IMR-90 (cell line): Measurements from ENCODE around the gene FOXK2. TPM values are rescaled to one million over a fixed set of nuclear protein-coding genes. Genes with fewer than 3 reads are reported as not detected.
A peak's percentile ranks its signal among the peaks of the same experiment; 100 is the strongest.

Experiments used
- ATAC-seq: fragments of 200-7000 bp; cut with Tn5 transposase; 2 replicates; pipeline ENCODE4 v1.9.1; 2020; ENCODE audit warnings: low read depth, mild to moderate bottlenecking, moderate library complexity
- BruUV-seq: library from RNA; stranded (reverse); fragments of 400-500 nt; replicated peaks from 2 replicates; lab custom pipeline; 2021; lab: Mats Ljungman, UMichigan
- CTCF ChIA-PET: fragments of 300-600 bp; formaldehyde crosslinking; extraction: SDS; loops from one replicate; lab custom pipeline; 2021; ENCODE audit warnings: antibody characterized with exemption; lab: Yijun Ruan, JAX
- POLR2A ChIA-PET: fragments of 300-600 bp; sonication (Branson Sonifier 250); formaldehyde crosslinking; loops from one replicate; lab custom pipeline; 2022; ENCODE audit warnings: antibody characterized with exemption; ENCODE audit not compliant: unreplicated experiment; lab: Charles Lee
- DNase-seq: peaks from one replicate; pipeline ENCODE4 v3.0.0; 2013
- H2AFZ ChIP-seq: replicated peaks from 2 replicates; pipeline ENCODE3; 2013; ENCODE audit warnings: low read length, mild to moderate bottlenecking; ENCODE audit not compliant: poor library complexity
- H2AK5ac ChIP-seq: 2 replicates; pipeline ENCODE4 v1.6.1; 2013; ENCODE audit warnings: low read depth, low read length, inconsistent platforms
- H2AK9ac ChIP-seq: replicated peaks from 2 replicates; pipeline ENCODE3; 2013; ENCODE audit warnings: mild to moderate bottlenecking, low read depth, low read length, moderate library complexity; ENCODE audit not compliant: poor library complexity
- H2BK120ac ChIP-seq: 2 replicates; pipeline ENCODE4 v1.6.1; 2013; ENCODE audit warnings: low read depth, low read length, inconsistent platforms
- H2BK15ac ChIP-seq: 3 replicates; pipeline ENCODE4 v1.6.1; 2013; ENCODE audit warnings: low read depth, low read length, inconsistent platforms
- H2BK20ac ChIP-seq: 2 replicates; pipeline ENCODE4 v1.6.1; 2013; ENCODE audit warnings: low read depth, mild to moderate bottlenecking, inconsistent platforms, low read length, moderate library complexity
- H2BK5ac ChIP-seq: 2 replicates; pipeline ENCODE4 v1.6.1; 2013; ENCODE audit warnings: mild to moderate bottlenecking, low read depth, low read length, inconsistent platforms; ENCODE audit not compliant: poor library complexity, severe bottlenecking
- H3K14ac ChIP-seq: replicated peaks from 2 replicates; pipeline ENCODE4 v1.6.1; 2013; ENCODE audit warnings: low read depth, low read length, inconsistent platforms
- H3K18ac ChIP-seq: 2 replicates; pipeline ENCODE4 v1.6.1; 2013; ENCODE audit warnings: low read depth, low read length, control low read depth
- H3K23ac ChIP-seq: 2 replicates; pipeline ENCODE4 v1.6.1; 2013; ENCODE audit warnings: low read depth, low read length, inconsistent platforms
- H3K27ac ChIP-seq: 2 replicates; pipeline ENCODE4 v1.5.1; 2013; ENCODE audit warnings: mild to moderate bottlenecking, control low read depth, low read length; ENCODE audit not compliant: insufficient read depth
- H3K27me3 ChIP-seq: 2 replicates; pipeline ENCODE4 v1.6.1; 2013; ENCODE audit warnings: low read length; ENCODE audit not compliant: control insufficient read depth, insufficient read depth
- H3K36me3 ChIP-seq: 2 replicates; pipeline ENCODE4 v1.6.1; 2013; ENCODE audit warnings: low read length, mixed read lengths; ENCODE audit not compliant: control insufficient read depth, insufficient read depth
- H3K4ac ChIP-seq: 2 replicates; pipeline ENCODE4 v1.6.1; 2013; ENCODE audit warnings: low read depth, low read length, inconsistent platforms
- H3K4me1 ChIP-seq: 2 replicates; pipeline ENCODE4 v1.6.1; 2013; ENCODE audit warnings: low read length, mixed read lengths; ENCODE audit not compliant: control insufficient read depth, insufficient read depth
- H3K4me2 ChIP-seq: 2 replicates; pipeline ENCODE4 v1.6.1; 2013; ENCODE audit warnings: low read depth, mild to moderate bottlenecking, control low read depth, low read length, moderate library complexity
- H3K4me3 ChIP-seq: 2 replicates; pipeline ENCODE4 v1.5.1; 2013; ENCODE audit warnings: low read depth, mild to moderate bottlenecking, control low read depth, low read length, moderate library complexity; ENCODE audit not compliant: insufficient read depth
- H3K56ac ChIP-seq: 2 replicates; pipeline ENCODE4 v1.6.1; 2013; ENCODE audit warnings: low read length, inconsistent platforms; ENCODE audit not compliant: insufficient read depth; ENCODE audit errors: extremely low read depth
- H3K79me1 ChIP-seq, 2 experiments: 2 replicates each; pipeline ENCODE4 v1.6.1; 2013; ENCODE audit warnings: low read length in 2 of 2, inconsistent platforms in 1 of 2, low read depth in 1 of 2
- H3K9ac ChIP-seq: 2 replicates; pipeline ENCODE4 v1.6.1; 2013; ENCODE audit warnings: low read depth, low read length, control low read depth
- H3K9me1 ChIP-seq: 2 replicates; pipeline ENCODE4 v1.6.1; 2013; ENCODE audit warnings: low read length, inconsistent platforms; ENCODE audit not compliant: insufficient read depth
- H3K9me3 ChIP-seq: 2 replicates; pipeline ENCODE4 v1.6.1; 2013; ENCODE audit warnings: low read length; ENCODE audit not compliant: control insufficient read depth, insufficient read depth
- H4K20me1 ChIP-seq: 2 replicates; pipeline ENCODE4 v1.6.1; 2013; ENCODE audit warnings: low read length, inconsistent platforms; ENCODE audit not compliant: insufficient read depth
- H4K5ac ChIP-seq: 2 replicates; pipeline ENCODE4 v1.6.1; 2013; ENCODE audit warnings: mild to moderate bottlenecking, low read depth, low read length, control low read depth
- H4K8ac ChIP-seq, 2 experiments: 2 replicates each; pipeline ENCODE4 v1.6.1; 2013; ENCODE audit warnings: low read depth in 2 of 2, low read length in 2 of 2, control low read depth in 1 of 2, inconsistent platforms in 1 of 2
- H4K91ac ChIP-seq: 2 replicates; pipeline ENCODE4 v1.6.1; 2013; ENCODE audit warnings: low read depth, low read length, inconsistent platforms; ENCODE audit not compliant: insufficient read depth
- BHLHE40 ChIP-seq: fragments of 150-350 bp; IDR thresholded peaks from 2 replicates; pipeline ENCODE4 v1.6.1; 2016; ENCODE audit warnings: mild to moderate bottlenecking, low read depth, low read length
- CEBPB ChIP-seq: IDR thresholded peaks from 2 replicates; pipeline ENCODE4 v1.6.1; 2012; ENCODE audit warnings: low read depth, low read length, improper control_type of control experiment
- CHD1 ChIP-seq: IDR thresholded peaks from 2 replicates; pipeline ENCODE4 v1.6.1; 2012; ENCODE audit warnings: low read depth, low read length, improper control_type of control experiment
- FOS ChIP-seq: fragments of 150-350 bp; IDR thresholded peaks from 2 replicates; pipeline ENCODE4 v1.6.1; 2016; ENCODE audit warnings: low read depth, low read length
- MAZ ChIP-seq: IDR thresholded peaks from 2 replicates; pipeline ENCODE4 v1.6.1; 2012; ENCODE audit warnings: low read depth, mild to moderate bottlenecking, low read length, improper control_type of control experiment, moderate library complexity, borderline replicate concordance
- RCOR1 ChIP-seq: IDR thresholded peaks from 2 replicates; pipeline ENCODE4 v1.6.1; 2012; ENCODE audit warnings: mild to moderate bottlenecking, low read length, improper control_type of control experiment; ENCODE audit not compliant: insufficient replicate concordance
- SMC3 ChIP-seq: fragments of 150-350 bp; IDR thresholded peaks from 2 replicates; pipeline ENCODE4 v1.6.1; 2016; ENCODE audit warnings: low read depth, mild to moderate bottlenecking, antibody characterized with exemption, low read length, moderate library complexity
- WGBS, 2 experiments: methylation state at CpG; one replicate each; pipeline versions ENCODE4 v1.1.5 to v1.1.7; 2013; ENCODE audit warnings: missing lambda C conversion rate in 2 of 2; ENCODE audit not compliant: insufficient read length in 1 of 2; ENCODE audit errors: extremely low coverage in 2 of 2; 5-methylcytosine and 5-hydroxymethylcytosine counted together
- dilution Hi-C: fragments of 300-500 bp; cut with HindIII; formaldehyde crosslinking; loops from one replicate; pipeline ENCODE4 v1.14.3; 2018; ENCODE audit warnings: low sequenced_read_pairs; ENCODE audit not compliant: unreplicated experiment
- in situ Hi-C: fragments of 300-500 bp; cut with MboI; formaldehyde crosslinking; loops from 3 replicates; pipeline ENCODE4 v1.14.3; 2019; ENCODE audit warnings: low sequenced_read_pairs, inconsistent platforms, mixed read lengths
- intact Hi-C: fragments of 100-400 bp; cut with micrococcal nuclease; formaldehyde crosslinking; loops from 2 replicates; pipeline ENCODE4 v1.10.0; 2022
- polyA plus RNA-seq, 3 experiments: library from polyadenylated mRNA; depleted of rRNA; stranded (reverse); fragments of >200 nt; gene quantifications; 2 replicates each; pipeline ENCODE4 v1.2.3, GENCODE V29; 2012; ENCODE audit warnings: low replicate concordance in 1 of 3
- total RNA-seq: library from RNA; depleted of rRNA; stranded (reverse); fragments of >200 nt; gene quantifications from 2 replicates; pipeline ENCODE4 v1.2.3, GENCODE V29; 2012
- TF ChIP-seq, protein P1 (sequence below): fragments of 150-350 bp; IDR thresholded peaks from 2 replicates; pipeline ENCODE4 v1.6.1; 2016; ENCODE audit warnings: low read depth, mild to moderate bottlenecking, low read length, moderate library complexity, borderline replicate concordance
- TF ChIP-seq, protein P2 (sequence below): conservative IDR thresholded peaks from 2 replicates; pipeline ENCODE4 v1.5.1; 2012; ENCODE audit warnings: mild to moderate bottlenecking, low read depth, low read length, improper control_type of control experiment

The FOXK2 gene
- total and polyA plus RNA-seq, 2 of the 4 experiments (the other 2 are of a cell fraction) = 12.5 to 20.0 TPM

DNA sequence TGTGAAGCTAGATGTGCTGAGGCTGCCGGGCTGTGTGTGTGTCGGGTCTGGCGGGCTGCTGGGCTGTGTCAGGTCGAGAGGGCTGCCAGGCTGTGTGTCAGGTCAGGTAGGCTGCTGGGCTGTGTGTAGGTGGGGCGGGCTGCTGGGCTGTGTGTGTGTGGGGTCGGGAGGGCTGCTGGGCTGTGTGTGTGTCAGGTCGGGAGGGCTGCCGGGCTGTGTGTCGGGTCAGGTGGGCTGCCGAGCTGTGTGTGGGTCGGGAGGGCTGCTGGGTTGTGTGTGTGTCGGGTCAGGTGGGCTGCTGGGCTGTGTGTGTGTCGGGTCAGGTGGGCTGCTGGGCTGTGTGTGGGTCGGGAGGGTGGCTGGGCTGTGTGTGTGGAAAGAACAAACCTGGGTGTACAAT, 120.1 kb downstream of the FOXK2 start:
- no peak overlapping the region for H2AK5ac ChIP-seq
- TF ChIP-seq FOS (no peak), BHLHE40 (no peak), CHD1 (no peak), CEBPB (no peak), MAZ (no peak), SMC3 (no peak), RCOR1 (no peak)
- TF ChIP-seq, protein P1, sequence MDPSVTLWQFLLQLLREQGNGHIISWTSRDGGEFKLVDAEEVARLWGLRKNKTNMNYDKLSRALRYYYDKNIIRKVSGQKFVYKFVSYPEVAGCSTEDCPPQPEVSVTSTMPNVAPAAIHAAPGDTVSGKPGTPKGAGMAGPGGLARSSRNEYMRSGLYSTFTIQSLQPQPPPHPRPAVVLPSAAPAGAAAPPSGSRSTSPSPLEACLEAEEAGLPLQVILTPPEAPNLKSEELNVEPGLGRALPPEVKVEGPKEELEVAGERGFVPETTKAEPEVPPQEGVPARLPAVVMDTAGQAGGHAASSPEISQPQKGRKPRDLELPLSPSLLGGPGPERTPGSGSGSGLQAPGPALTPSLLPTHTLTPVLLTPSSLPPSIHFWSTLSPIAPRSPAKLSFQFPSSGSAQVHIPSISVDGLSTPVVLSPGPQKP = no peak
- TF ChIP-seq, protein P2, sequence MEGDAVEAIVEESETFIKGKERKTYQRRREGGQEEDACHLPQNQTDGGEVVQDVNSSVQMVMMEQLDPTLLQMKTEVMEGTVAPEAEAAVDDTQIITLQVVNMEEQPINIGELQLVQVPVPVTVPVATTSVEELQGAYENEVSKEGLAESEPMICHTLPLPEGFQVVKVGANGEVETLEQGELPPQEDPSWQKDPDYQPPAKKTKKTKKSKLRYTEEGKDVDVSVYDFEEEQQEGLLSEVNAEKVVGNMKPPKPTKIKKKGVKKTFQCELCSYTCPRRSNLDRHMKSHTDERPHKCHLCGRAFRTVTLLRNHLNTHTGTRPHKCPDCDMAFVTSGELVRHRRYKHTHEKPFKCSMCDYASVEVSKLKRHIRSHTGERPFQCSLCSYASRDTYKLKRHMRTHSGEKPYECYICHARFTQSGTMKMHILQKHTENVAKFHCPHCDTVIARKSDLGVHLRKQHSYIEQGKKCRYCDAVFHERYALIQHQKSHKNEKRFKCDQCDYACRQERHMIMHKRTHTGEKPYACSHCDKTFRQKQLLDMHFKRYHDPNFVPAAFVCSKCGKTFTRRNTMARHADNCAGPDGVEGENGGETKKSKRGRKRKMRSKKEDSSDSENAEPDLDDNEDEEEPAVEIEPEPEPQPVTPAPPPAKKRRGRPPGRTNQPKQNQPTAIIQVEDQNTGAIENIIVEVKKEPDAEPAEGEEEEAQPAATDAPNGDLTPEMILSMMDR = no peak
- in situ Hi-C loops (no loop called here), dilution Hi-C loops (no loop called here), intact Hi-C loops (no loop called here)
- no peak overlapping the region for H3K4me2 ChIP-seq
- no peak overlapping the region for H2BK20ac ChIP-seq
- no peak overlapping the region for H3K56ac ChIP-seq
- H2AFZ ChIP-seq = no peak overlapping the region
- POLR2A ChIA-PET = no interaction called here
- H3K4me3 ChIP-seq = no peak overlapping the region
- H4K8ac ChIP-seq = no peak overlapping the region
- no peak overlapping the region for H3K23ac ChIP-seq
- H3K27me3 ChIP-seq = no peaks in the 10 kb centered on the region
- peaks cover 81% of the 10 kb centered on the region for H4K20me1 ChIP-seq
- peak overlapping the region; percentile 13 for H2AK9ac ChIP-seq
- H3K9ac ChIP-seq = no peak overlapping the region
- WGBS, 2 experiments = 100% methylated on average over 2 of the region's 14 CpGs; no CpG with 5 or more reads in 1 of the 2 experiments
- H3K9me3 ChIP-seq = no peaks in the 10 kb centered on the region
- H4K91ac ChIP-seq = no peak overlapping the region
- no TSS peak for BruUV-seq
- peaks cover 47% of the 10 kb centered on the region for H3K36me3 ChIP-seq
- peaks cover 1% of the 10 kb centered on the region; the same call in 1 of the 2 replicates for H3K4me1 ChIP-seq
- H2BK5ac ChIP-seq = no peak overlapping the region
- no peak overlapping the region for H3K14ac ChIP-seq
- CTCF ChIA-PET = no interaction called here
- peaks cover 41 to 69% of the 10 kb centered on the region in 2 experiments for H3K79me1 ChIP-seq
- no peak overlapping the region for H2BK15ac ChIP-seq
- no peak overlapping the region for H3K4ac ChIP-seq
- ATAC-seq = no peak; the same call in 1 of the 2 replicates
- peaks cover 6% of the 10 kb centered on the region; the same call in 1 of the 2 replicates for H3K9me1 ChIP-seq
- H3K18ac ChIP-seq = no peak overlapping the region
- H3K27ac ChIP-seq = no peak overlapping the region
- no peak overlapping the region for H2BK120ac ChIP-seq
- H4K5ac ChIP-seq = no peak overlapping the region
- no peak for DNase-seq
